ENCODE data around the gene RTL3.

RTL3 gene

DNA sequence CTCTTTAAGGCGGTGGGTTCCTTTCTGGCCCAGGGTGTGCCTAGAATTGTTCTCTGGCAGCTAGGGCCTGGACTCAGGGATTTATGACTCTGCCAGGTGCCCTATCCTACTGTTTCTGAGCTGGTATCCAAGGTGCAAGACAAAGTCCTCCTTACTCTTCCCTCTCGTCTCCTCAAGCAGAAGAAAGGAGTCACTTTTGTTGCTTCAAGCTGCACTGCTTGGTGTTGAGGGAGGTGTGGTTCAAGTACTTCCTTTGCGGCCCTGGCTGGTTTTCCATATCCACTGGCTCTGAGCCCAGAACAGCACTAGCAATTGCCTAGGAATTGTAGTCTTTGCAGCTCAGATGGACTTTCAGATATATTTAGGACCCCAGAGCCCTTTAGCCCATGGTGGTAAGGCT is 39.3 kb downstream of the RTL3 start:
- TF ChIP-seq, protein P1, sequence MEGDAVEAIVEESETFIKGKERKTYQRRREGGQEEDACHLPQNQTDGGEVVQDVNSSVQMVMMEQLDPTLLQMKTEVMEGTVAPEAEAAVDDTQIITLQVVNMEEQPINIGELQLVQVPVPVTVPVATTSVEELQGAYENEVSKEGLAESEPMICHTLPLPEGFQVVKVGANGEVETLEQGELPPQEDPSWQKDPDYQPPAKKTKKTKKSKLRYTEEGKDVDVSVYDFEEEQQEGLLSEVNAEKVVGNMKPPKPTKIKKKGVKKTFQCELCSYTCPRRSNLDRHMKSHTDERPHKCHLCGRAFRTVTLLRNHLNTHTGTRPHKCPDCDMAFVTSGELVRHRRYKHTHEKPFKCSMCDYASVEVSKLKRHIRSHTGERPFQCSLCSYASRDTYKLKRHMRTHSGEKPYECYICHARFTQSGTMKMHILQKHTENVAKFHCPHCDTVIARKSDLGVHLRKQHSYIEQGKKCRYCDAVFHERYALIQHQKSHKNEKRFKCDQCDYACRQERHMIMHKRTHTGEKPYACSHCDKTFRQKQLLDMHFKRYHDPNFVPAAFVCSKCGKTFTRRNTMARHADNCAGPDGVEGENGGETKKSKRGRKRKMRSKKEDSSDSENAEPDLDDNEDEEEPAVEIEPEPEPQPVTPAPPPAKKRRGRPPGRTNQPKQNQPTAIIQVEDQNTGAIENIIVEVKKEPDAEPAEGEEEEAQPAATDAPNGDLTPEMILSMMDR (IDR thresholded peaks at IDR 0.05) = no peak
- no peak overlapping the region for H3K4me3 ChIP-seq
- DNase-seq (ENCODE audit: low spot score) = no peak
- H3K27ac ChIP-seq = no peak overlapping the region

DNA sequence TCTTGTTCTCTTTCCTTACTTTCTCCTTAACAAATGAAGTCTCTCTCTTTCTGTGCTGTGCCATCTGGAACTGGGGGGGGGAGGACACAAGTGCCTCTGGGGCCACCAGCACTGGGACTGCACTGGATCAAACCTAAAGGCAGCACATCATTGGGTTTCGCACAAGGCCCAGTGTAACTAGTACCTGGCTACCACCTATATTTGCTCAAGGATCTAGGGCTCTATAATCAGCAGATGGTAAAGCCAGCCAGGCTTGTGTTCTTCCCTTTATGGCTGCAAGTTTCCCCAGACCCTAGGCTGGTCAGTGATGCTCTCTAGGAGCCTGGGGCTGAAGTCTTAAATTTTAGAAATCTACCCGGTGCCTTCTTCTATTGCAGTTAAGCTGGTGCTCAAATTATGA is 40.1 kb downstream of the RTL3 start:
- no peak overlapping the region for H3K4me3 ChIP-seq
- TF ChIP-seq, protein P1 (IDR thresholded peaks at IDR 0.05) = no peak
- DNase-seq (ENCODE audit: low spot score) = no peak
- H3K27ac ChIP-seq = no peak overlapping the region

DNA sequence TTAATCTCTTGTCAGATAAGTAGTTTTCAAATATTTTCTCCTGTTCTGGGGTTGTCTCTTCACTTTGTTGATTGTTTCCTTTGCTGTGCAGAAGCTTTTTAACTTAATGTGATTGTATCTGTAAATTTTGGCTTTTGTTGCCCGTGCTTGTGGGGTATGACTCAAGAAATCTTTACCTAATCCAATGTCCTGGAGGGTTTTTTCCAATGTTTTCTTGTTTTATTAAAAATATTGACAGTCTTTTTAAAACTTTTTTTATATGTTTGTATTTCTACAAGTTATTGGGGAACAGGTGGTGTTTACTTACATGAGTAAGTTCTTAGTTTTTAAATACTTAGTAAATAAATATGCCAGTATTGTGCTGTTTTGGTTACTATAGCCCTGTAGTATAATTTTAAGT is 44.9 kb downstream of the RTL3 start:
- TF ChIP-seq, protein P1 (IDR thresholded peaks at IDR 0.05) = no peak
- Histone ChIP-seq H3K27ac (no peak overlapping the region), H3K4me3 (no peak overlapping the region)
- DNase-seq (ENCODE audit: low spot score) = no peak

Measured in coronary artery (tissue), 2 donors.